ENCODE results near the gene SPTLC3.

- TF ChIP-seq ZBTB34 (CRISPR knock-in tag; IDR thresholded peaks at IDR 0.05) (no peak), CTCF (CRISPR knock-in tag; IDR thresholded peaks at IDR 0.05) (peak; percentile 46), GMEB1 (CRISPR knock-in tag; IDR thresholded peaks at IDR 0.05; ENCODE audit: borderline replicate concordance) (no peak; the same call in 1 of the 2 replicates), POLR2AphosphoS2 (IDR thresholded peaks at IDR 0.05; ENCODE audit: low read depth, low read length) (no peak), ELF1 (CRISPR knock-in tag; IDR thresholded peaks at IDR 0.05) (no peak), SP4 (CRISPR knock-in tag; IDR thresholded peaks at IDR 0.05) (no peak), SNRNP70 (IDR thresholded peaks at IDR 0.05; ENCODE audit: low read depth, low read length) (no peak)
These were observed 29.9 kb upstream of the SPTLC3 start for GRCh38 chr20:12978613-12979495.
